Activated CD4-positive, alpha-beta T cell treated with anti-CD3 and anti-CD28 coated beads, Interleukin-2, amount 50 U/mL, for 4 hours (primary cell): ENCODE measurements around the gene ZCCHC3.

Experiments used
- DNase-seq, 2 experiments: peaks; one replicate each; pipeline ENCODE4 v3.0.0-alpha.2; 2020

ZCCHC3 gene

GRCh38 chr20:286508-286907 is 10.9 kb upstream of the ZCCHC3 start:
- DNase-seq, result no peak

- no peak for DNase-seq
Measured at GRCh38 chr20:288956-289692, 8.2 kb upstream of the ZCCHC3 start.

- no peak for DNase-seq
Measured at GRCh38 chr20:289693-290083, 7.7 kb upstream of the ZCCHC3 start.

- peak; percentile 81 to 82 for DNase-seq
Measured at GRCh38 chr20:290084-290831, 7.1 kb upstream of the ZCCHC3 start, which contains the start of gene C20orf96. Gene C20orf96 (minus strand): TSS chr20:290750. CDS start chr20:290610, 140 bp downstream.

- no peak for DNase-seq
Measured at GRCh38 chr20:294602-295001, 2.8 kb upstream of the ZCCHC3 start.

- DNase-seq, result no peak
Measured at GRCh38 chr20:295804-296203, 1.6 kb upstream of the ZCCHC3 start.

- peak; percentile 5 to 19 for DNase-seq
Measured at GRCh38 chr20:297925-298775, 780 bp downstream of the ZCCHC3 start.

GRCh38 chr20:298776-299391 is 1.5 kb downstream of the ZCCHC3 start:
- no peak for DNase-seq

GRCh38 chr20:300345-300990 is 3.1 kb downstream of the ZCCHC3 start:
- DNase-seq, result no peak

GRCh38 chr20:301886-302848 is 4.8 kb downstream of the ZCCHC3 start:
- DNase-seq, result no peak

GRCh38 chr20:305745-306144 is 8.4 kb downstream of the ZCCHC3 start:
- no peak for DNase-seq

GRCh38 chr20:308427-309038 is 11.2 kb downstream of the ZCCHC3 start:
- no peak for DNase-seq

- DNase-seq, result no peak
Measured at GRCh38 chr20:309306-309840, 12.0 kb downstream of the ZCCHC3 start.

GRCh38 chr20:309841-310644 is 12.7 kb downstream of the ZCCHC3 start:
- DNase-seq, result peak; percentile 59 to 60

GRCh38 chr20:310645-311044 is 13.3 kb downstream of the ZCCHC3 start:
- no peak for DNase-seq

GRCh38 chr20:311609-312008 is 14.2 kb downstream of the ZCCHC3 start:
- DNase-seq, result no peak

GRCh38 chr20:312067-312466 is 14.7 kb downstream of the ZCCHC3 start:
- no peak for DNase-seq

GRCh38 chr20:312866-313265 is 15.5 kb downstream of the ZCCHC3 start:
- no peak for DNase-seq

- DNase-seq, result no peak
Measured at GRCh38 chr20:313402-313801, 16.0 kb downstream of the ZCCHC3 start.

- no peak for DNase-seq
Measured at GRCh38 chr20:313948-314347, 16.6 kb downstream of the ZCCHC3 start.
